Measurements from ENCODE around the gene GDPD4. TPM values are rescaled to one million over a fixed set of nuclear protein-coding genes. Genes with fewer than 3 reads are reported as not detected.

GDPD4 gene
- total RNA-seq, 4 donors from 2014 or later: not detected

- no peaks in the 10 kb centered on the region for H3K4me1 ChIP-seq
- H3K4me3 ChIP-seq: no peak overlapping the region
- no peak for TF ChIP-seq EP300 (IDR thresholded peaks at IDR 0.05)
- TF ChIP-seq POLR2AphosphoS5 (IDR thresholded peaks at IDR 0.05): no peak
- no peak for TF ChIP-seq POLR2A (IDR thresholded peaks at IDR 0.05; ENCODE audit: low read depth)
- TF ChIP-seq, protein P1, sequence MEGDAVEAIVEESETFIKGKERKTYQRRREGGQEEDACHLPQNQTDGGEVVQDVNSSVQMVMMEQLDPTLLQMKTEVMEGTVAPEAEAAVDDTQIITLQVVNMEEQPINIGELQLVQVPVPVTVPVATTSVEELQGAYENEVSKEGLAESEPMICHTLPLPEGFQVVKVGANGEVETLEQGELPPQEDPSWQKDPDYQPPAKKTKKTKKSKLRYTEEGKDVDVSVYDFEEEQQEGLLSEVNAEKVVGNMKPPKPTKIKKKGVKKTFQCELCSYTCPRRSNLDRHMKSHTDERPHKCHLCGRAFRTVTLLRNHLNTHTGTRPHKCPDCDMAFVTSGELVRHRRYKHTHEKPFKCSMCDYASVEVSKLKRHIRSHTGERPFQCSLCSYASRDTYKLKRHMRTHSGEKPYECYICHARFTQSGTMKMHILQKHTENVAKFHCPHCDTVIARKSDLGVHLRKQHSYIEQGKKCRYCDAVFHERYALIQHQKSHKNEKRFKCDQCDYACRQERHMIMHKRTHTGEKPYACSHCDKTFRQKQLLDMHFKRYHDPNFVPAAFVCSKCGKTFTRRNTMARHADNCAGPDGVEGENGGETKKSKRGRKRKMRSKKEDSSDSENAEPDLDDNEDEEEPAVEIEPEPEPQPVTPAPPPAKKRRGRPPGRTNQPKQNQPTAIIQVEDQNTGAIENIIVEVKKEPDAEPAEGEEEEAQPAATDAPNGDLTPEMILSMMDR (IDR thresholded peaks at IDR 0.05): no peak
- H3K36me3 ChIP-seq: no peaks in the 10 kb centered on the region
- H3K9me3 ChIP-seq: peaks cover 0 to 9% (median 6%) of the 10 kb centered on the region in 4 donors
- peaks cover 0 to 7% (median 0%) of the 10 kb centered on the region in 4 donors for H3K27me3 ChIP-seq
- no peak for DNase-seq (ENCODE audit: extremely low spot score)
- intact Hi-C loops (cut with DNase I): no loop called here
- no peak overlapping the region for H3K27ac ChIP-seq (replicated peaks in 1 of 4)
- 95% methylated on average over 3 of the region's 3 CpGs for WGBS
Observed at GRCh38 chr11:77252555-77253270, 48.8 kb downstream of the GDPD4 start.

DNA sequence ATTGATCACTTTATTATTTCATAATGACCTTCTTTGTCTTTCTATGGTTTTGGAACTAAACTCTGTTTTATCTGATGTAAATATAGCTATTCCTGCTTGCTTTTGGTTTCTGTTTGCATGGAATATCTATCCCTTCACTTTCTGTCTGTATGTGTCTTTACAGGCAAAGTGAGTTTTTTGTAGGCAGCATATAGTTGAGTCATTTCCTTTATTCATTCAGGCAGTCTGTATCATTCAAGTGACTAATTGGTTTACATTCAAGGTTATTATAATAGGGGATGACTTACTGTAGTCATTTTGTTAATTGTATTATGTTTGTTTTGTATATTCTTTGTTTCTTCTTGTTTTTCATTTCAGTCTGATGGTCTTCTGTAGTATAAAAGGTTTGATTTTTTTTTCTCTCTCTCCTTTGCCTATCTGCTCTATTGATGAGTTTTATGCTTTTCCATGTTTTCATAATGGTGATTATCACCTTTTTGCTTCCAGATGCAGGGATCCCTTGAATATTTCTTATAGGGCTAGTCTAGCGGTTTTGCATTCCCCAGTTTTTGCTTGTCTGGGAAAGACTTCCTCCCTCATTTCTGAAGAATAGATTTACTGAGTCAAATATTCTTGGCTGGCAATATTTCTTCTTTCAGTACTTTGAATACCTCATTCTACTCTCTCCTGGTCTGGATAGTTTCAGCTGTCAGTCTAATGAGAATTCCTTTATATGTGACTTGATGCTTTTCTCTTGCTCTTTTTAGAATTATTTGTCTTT lies 50.4 kb downstream of the GDPD4 start:
- Histone ChIP-seq H3K9me3 (peaks cover 0 to 9% (median 6%) of the 10 kb centered on the region in 4 donors), H3K4me1 (no peaks in the 10 kb centered on the region), H3K27ac (replicated peaks in 1 of 4) (no peak overlapping the region), H3K27me3 (peaks cover 0 to 7% (median 0%) of the 10 kb centered on the region in 4 donors), H3K36me3 (no peaks in the 10 kb centered on the region), H3K4me3 (no peak overlapping the region)
- TF ChIP-seq, protein P1 (IDR thresholded peaks at IDR 0.05): no peak
- TF ChIP-seq POLR2A (IDR thresholded peaks at IDR 0.05; ENCODE audit: low read depth) (no peak), POLR2AphosphoS5 (IDR thresholded peaks at IDR 0.05) (no peak), EP300 (IDR thresholded peaks at IDR 0.05) (no peak)
- 96% methylated on average over 1 of the region's 1 CpG for WGBS
- intact Hi-C loops (cut with DNase I): no loop called here
- no peak for DNase-seq (ENCODE audit: extremely low spot score)

GRCh38 chr11:77249427-77249826 lies 52.1 kb downstream of the GDPD4 start:
- WGBS: 72% methylated on average over 3 of the region's 3 CpGs
- H3K9me3 ChIP-seq: peaks cover 0 to 9% (median 6%) of the 10 kb centered on the region in 4 donors
- DNase-seq (ENCODE audit: extremely low spot score): no peak
- no peak overlapping the region for H3K4me3 ChIP-seq
- intact Hi-C loops (cut with DNase I): no loop called here
- TF ChIP-seq POLR2A (IDR thresholded peaks at IDR 0.05; ENCODE audit: low read depth) (no peak), EP300 (IDR thresholded peaks at IDR 0.05) (no peak), POLR2AphosphoS5 (IDR thresholded peaks at IDR 0.05) (no peak)
- TF ChIP-seq, protein P1 (IDR thresholded peaks at IDR 0.05): no peak
- peaks cover 0 to 7% (median 0%) of the 10 kb centered on the region in 4 donors for H3K27me3 ChIP-seq
- H3K36me3 ChIP-seq: no peaks in the 10 kb centered on the region
- no peak overlapping the region for H3K27ac ChIP-seq (replicated peaks in 1 of 4)
- H3K4me1 ChIP-seq: no peaks in the 10 kb centered on the region

- Histone ChIP-seq H3K27ac (replicated peaks in 1 of 4) (no peak overlapping the region), H3K4me3 (no peak overlapping the region), H3K27me3 (no peaks in the 10 kb centered on the region), H3K36me3 (no peaks in the 10 kb centered on the region), H3K9me3 (no peaks in the 10 kb centered on the region), H3K4me1 (no peaks in the 10 kb centered on the region)
- 88% methylated on average over 7 of the region's 7 CpGs for WGBS
- TF ChIP-seq, protein P1 (IDR thresholded peaks at IDR 0.05): no peak
- no peak for TF ChIP-seq POLR2AphosphoS5 (IDR thresholded peaks at IDR 0.05)
- TF ChIP-seq POLR2A (IDR thresholded peaks at IDR 0.05; ENCODE audit: low read depth): no peak
- no peak for TF ChIP-seq EP300 (IDR thresholded peaks at IDR 0.05)
- intact Hi-C loops (cut with DNase I): no loop called here
- DNase-seq (ENCODE audit: extremely low spot score): no peak
Observed at GRCh38 chr11:77244277-77245027, 57.0 kb downstream of the GDPD4 start.

All from esophagus muscularis mucosa (tissue), 4 donors.